H1 (cell line): ENCODE results near the gene PHF23. TPM values are rescaled to one million over a fixed set of nuclear protein-coding genes. Genes with fewer than 3 reads are reported as not detected.
A peak's percentile ranks its signal among the peaks of the same experiment; 100 is the strongest.

Experiments
- CTCF ChIA-PET: fragments of 300-600 bp; sonication (Branson Sonifier 250); formaldehyde crosslinking; loops from one replicate; lab custom pipeline; 2021; ENCODE audit not compliant: partially characterized antibody; lab: Charles Lee
- POLR2A ChIA-PET: fragments of 300-600 bp; sonication (Branson Sonifier 250); formaldehyde crosslinking; loops from one replicate; lab custom pipeline; 2021; ENCODE audit warnings: inconsistent platforms; ENCODE audit not compliant: partially characterized antibody; lab: Charles Lee
- DNase-seq, 2 experiments: peaks; one replicate each; pipeline versions ENCODE4 v3.0.0 to v3.0.0-alpha.2; 2010 to 2022; ENCODE audit warnings: low spot score in 2 of 2, low read depth in 1 of 2, mixed read lengths in 1 of 2
- FAIRE-seq: peaks from 2 replicates; lab custom pipeline; 2011; peaks lifted over from hg19 to GRCh38; lab: Jason Lieb, UNC
- H2AFZ ChIP-seq: 2 replicates; pipeline ENCODE4 v1.8.1; 2012; ENCODE audit warnings: low read length, inconsistent platforms
- H2AK5ac ChIP-seq: 2 replicates; pipeline ENCODE4 v1.6.1; 2013; ENCODE audit warnings: low read depth, low read length
- H2BK120ac ChIP-seq: replicated peaks from 2 replicates; pipeline ENCODE3; 2013; ENCODE audit warnings: low read depth, low read length, inconsistent platforms
- H2BK12ac ChIP-seq: 2 replicates; pipeline ENCODE4 v1.6.1; 2013; ENCODE audit warnings: low read depth, low read length
- H2BK15ac ChIP-seq: 2 replicates; pipeline ENCODE4 v1.6.1; 2013; ENCODE audit warnings: low read length
- H2BK20ac ChIP-seq: 2 replicates; pipeline ENCODE4 v1.6.1; 2013; ENCODE audit warnings: low read length
- H2BK5ac ChIP-seq: 2 replicates; pipeline ENCODE4 v1.6.1; 2013; ENCODE audit warnings: low read depth, low read length
- H3K14ac ChIP-seq: 2 replicates; pipeline ENCODE4 v1.6.1; 2013; ENCODE audit warnings: inconsistent platforms; ENCODE audit not compliant: insufficient read length
- H3K18ac ChIP-seq: 2 replicates; pipeline ENCODE4 v1.6.1; 2013; ENCODE audit warnings: low read length; ENCODE audit errors: extremely low read depth
- H3K23ac ChIP-seq: 2 replicates; pipeline ENCODE4 v1.6.1; 2013; ENCODE audit warnings: inconsistent platforms; ENCODE audit not compliant: insufficient read length
- H3K23me2 ChIP-seq: 2 replicates; pipeline ENCODE4 v1.6.1; 2013; ENCODE audit warnings: low read depth, low read length
- H3K27ac ChIP-seq: 2 replicates; pipeline ENCODE4 v1.6.1; 2011; ENCODE audit warnings: low read depth, low read length, inconsistent platforms
- H3K27me3 ChIP-seq, 4 experiments: replicated peaks in 1 of 4; 1 replicate in 1 of 4; 2 replicates in 3 of 4; pipeline versions ENCODE4 v1.6.1 to v1.8.1; 2011 to 2013; ENCODE audit warnings: low read length in 3 of 4, mild to moderate bottlenecking in 3 of 4, inconsistent platforms in 2 of 4, mixed read lengths in 2 of 4, moderate library complexity in 1 of 4; ENCODE audit not compliant: control insufficient read depth in 3 of 4, insufficient read depth in 3 of 4; ENCODE audit errors: extremely low read depth in 1 of 4
- H3K36me3 ChIP-seq, 4 experiments: 2 replicates each; pipeline versions ENCODE4 v1.6.1 to v1.8.1; 2011 to 2013; ENCODE audit warnings: mild to moderate bottlenecking in 4 of 4, low read length in 3 of 4, moderate library complexity in 2 of 4, control low read depth in 1 of 4, inconsistent platforms in 1 of 4; ENCODE audit not compliant: insufficient read depth in 4 of 4, control insufficient read depth in 2 of 4
- H3K4ac ChIP-seq: replicated peaks from 2 replicates; pipeline ENCODE3; 2013; ENCODE audit warnings: low read length, low read depth, mixed read lengths, inconsistent platforms; ENCODE audit not compliant: insufficient read length
- H3K4me1 ChIP-seq, 4 experiments: replicated peaks in 1 of 4; 1 replicate in 1 of 4; 2 replicates in 3 of 4; pipeline versions ENCODE4 v1.6.1 to v1.8.1; 2011 to 2013; ENCODE audit warnings: low read length in 3 of 4, inconsistent platforms in 2 of 4, mixed read lengths in 1 of 4; ENCODE audit not compliant: insufficient read depth in 4 of 4, control insufficient read depth in 3 of 4
- H3K4me2 ChIP-seq, 2 experiments: 2 replicates each; pipeline versions ENCODE4 v1.6.1 to v1.8.1; 2011 to 2013; ENCODE audit warnings: low read depth in 2 of 2, low read length in 2 of 2, control low read depth in 1 of 2, inconsistent platforms in 1 of 2, mild to moderate bottlenecking in 1 of 2; ENCODE audit not compliant: insufficient read depth in 1 of 2
- H3K4me3 ChIP-seq, 4 experiments: fragments of 200-600, 300-600 bp in 1 of 4; sonication (generic), shearing (Covaris generic), sonication (Bioruptor Twin) in 1 of 4; 2 replicates each; pipeline versions ENCODE4 v1.5.1 to v1.8.1; 2011 to 2016; ENCODE audit warnings: low read length in 4 of 4, low read depth in 3 of 4, control low read depth in 2 of 4, inconsistent platforms in 2 of 4, mild to moderate bottlenecking in 2 of 4, mixed read lengths in 1 of 4, moderate library complexity in 1 of 4; ENCODE audit not compliant: insufficient read depth in 2 of 4; ENCODE audit errors: extremely low read depth in 1 of 4
- H3K56ac ChIP-seq: replicated peaks from 2 replicates; pipeline ENCODE3; 2013; ENCODE audit warnings: low read depth, mild to moderate bottlenecking, mixed read lengths, low read length, inconsistent platforms; ENCODE audit not compliant: insufficient read length
- H3K79me1 ChIP-seq: 2 replicates; pipeline ENCODE4 v1.6.1; 2013; ENCODE audit warnings: low read depth, low read length, control low read depth
- H3K79me2 ChIP-seq, 2 experiments: 2 replicates each; pipeline versions ENCODE4 v1.6.1 to v1.8.1; 2012 to 2013; ENCODE audit warnings: low read length in 2 of 2, mild to moderate bottlenecking in 2 of 2, inconsistent platforms in 1 of 2; ENCODE audit not compliant: insufficient read depth in 2 of 2, control insufficient read depth in 1 of 2
- H3K9ac ChIP-seq, 4 experiments: replicated peaks in 1 of 4; 1 replicate in 1 of 4; 2 replicates in 3 of 4; pipeline versions ENCODE4 v1.6.1 to v1.8.1; 2011 to 2013; ENCODE audit warnings: low read depth in 3 of 4, low read length in 3 of 4, control low read depth in 2 of 4, mild to moderate bottlenecking in 2 of 4, moderate library complexity in 2 of 4, inconsistent platforms in 1 of 4; ENCODE audit errors: extremely low read depth in 1 of 4
- H3K9me3 ChIP-seq, 2 experiments: 2 replicates each; pipeline versions ENCODE4 v1.6.1 to v1.8.1; 2012 to 2013; ENCODE audit warnings: mild to moderate bottlenecking in 2 of 2, moderate library complexity in 2 of 2, control low read depth in 1 of 2, inconsistent platforms in 1 of 2, low read depth in 1 of 2, low read length in 1 of 2, mixed read lengths in 1 of 2; ENCODE audit not compliant: insufficient read depth in 2 of 2
- H4K20me1 ChIP-seq, 2 experiments: replicated peaks in 1 of 2; 2 replicates each; pipeline versions ENCODE3 to v1.8.1; 2011 to 2013; ENCODE audit warnings: inconsistent platforms in 2 of 2, low read length in 2 of 2, mild to moderate bottlenecking in 1 of 2; ENCODE audit not compliant: insufficient read depth in 2 of 2, control insufficient read depth in 1 of 2
- H4K5ac ChIP-seq: 2 replicates; pipeline ENCODE4 v1.6.1; 2013; ENCODE audit warnings: low read length, low read depth, mixed read lengths, inconsistent platforms; ENCODE audit not compliant: insufficient read length
- H4K8ac ChIP-seq: 2 replicates; pipeline ENCODE4 v1.8.0; 2013; ENCODE audit warnings: mild to moderate bottlenecking, moderate library complexity, low read length, inconsistent platforms; ENCODE audit not compliant: insufficient read depth; ENCODE audit errors: extremely low read depth
- H4K91ac ChIP-seq: replicated peaks from 2 replicates; pipeline ENCODE3; 2013; ENCODE audit warnings: low read length, mixed read lengths, inconsistent platforms; ENCODE audit not compliant: insufficient read length
- EGR1 ChIP-seq: IDR thresholded peaks from 2 replicates; pipeline ENCODE4 v1.6.1; 2011; ENCODE audit warnings: low read depth, low read length, borderline replicate concordance
- HDAC2 ChIP-seq, 2 experiments: fragments of 300-600 bp in 1 of 2; sonication (generic) in 1 of 2; IDR thresholded peaks; 2 replicates each; pipeline ENCODE4 v1.6.1; 2011 to 2012; ENCODE audit warnings: low read depth in 2 of 2, low read length in 2 of 2, mild to moderate bottlenecking in 2 of 2, moderate library complexity in 2 of 2, borderline replicate concordance in 1 of 2, inconsistent platforms in 1 of 2
- JUND ChIP-seq: IDR thresholded peaks from 2 replicates; pipeline ENCODE4 v1.6.1; 2011; ENCODE audit warnings: mild to moderate bottlenecking, improper control_type of control experiment, low read length
- PHF8 ChIP-seq: fragments of 200-600 bp; sonication (generic); conservative IDR thresholded peaks from 2 replicates; pipeline ENCODE4 v1.7.1; 2012; ENCODE audit warnings: low read depth, mild to moderate bottlenecking, inconsistent platforms, low read length, moderate library complexity
- SIX5 ChIP-seq: IDR thresholded peaks from 2 replicates; pipeline ENCODE4 v1.6.1; 2011; ENCODE audit warnings: mild to moderate bottlenecking, low read depth, low read length
- SUZ12 ChIP-seq: fragments of 200-600 bp; sonication (generic); IDR thresholded peaks from 2 replicates; pipeline ENCODE4 v1.6.1; 2012; ENCODE audit warnings: mild to moderate bottlenecking, inconsistent platforms, low read length, moderate library complexity, mixed read lengths
- TAF1 ChIP-seq: IDR thresholded peaks from 2 replicates; pipeline ENCODE4 v1.6.1; 2011; ENCODE audit warnings: mild to moderate bottlenecking, low read depth, low read length
- TBP ChIP-seq: IDR thresholded peaks from 2 replicates; pipeline ENCODE4 v1.6.1; 2011; ENCODE audit warnings: low read depth, low read length, improper control_type of control experiment
- WGBS, 2 experiments: shearing (Covaris generic) in 1 of 2; methylation state at CpG; one replicate each; pipeline versions ENCODE4 v1.1.6 to v1.1.7; 2013 to 2015; ENCODE audit warnings: low lambda C conversion rate in 2 of 2, mixed read lengths in 2 of 2, inconsistent platforms in 1 of 2, low coverage in 1 of 2, missing lambda C conversion rate in 1 of 2; ENCODE audit not compliant: insufficient replicate concordance in 2 of 2, insufficient coverage in 1 of 2, insufficient read length in 1 of 2; ENCODE audit errors: extremely low coverage in 1 of 2, missing lambda C conversion rate in 1 of 2; 5-methylcytosine and 5-hydroxymethylcytosine counted together
- polyA plus RNA-seq, 7 experiments: library from polyadenylated mRNA; depleted of rRNA in 3 of 7; stranded (reverse) in 5 of 7; unstranded in 2 of 7; fragments of >200 nt in 5 of 7; fragments of 200-250 nt in 2 of 7; gene quantifications; 1 replicate in 5 of 7; 2 replicates in 1 of 7; 4 replicates in 1 of 7; pipeline versions ENCODE4 v1.2.1 to v1.2.3, GENCODE V29; 2011 to 2013; ENCODE audit warnings: missing spikeins in 2 of 7, mixed read lengths in 2 of 7
- total RNA-seq: library from RNA; stranded (reverse); fragmentation: NEBNext Ultra II Directional; extraction: Animal tissue kit (Norgen Biotek cat#: 25700); gene quantifications from 2 replicates; pipeline ENCODE4 v1.2.1, GENCODE V29; 2021
- TF ChIP-seq, protein P1 (sequence below): IDR thresholded peaks from 2 replicates; pipeline ENCODE4 v1.6.1; 2011; ENCODE audit warnings: low read length, improper control_type of control experiment

Gene PHF23
- total and polyA plus RNA-seq, 2 of the 8 experiments (the other 6 are each of a cell fraction or from before 2014, with no cell fraction given): 47.5 to 62.8 TPM

DNA sequence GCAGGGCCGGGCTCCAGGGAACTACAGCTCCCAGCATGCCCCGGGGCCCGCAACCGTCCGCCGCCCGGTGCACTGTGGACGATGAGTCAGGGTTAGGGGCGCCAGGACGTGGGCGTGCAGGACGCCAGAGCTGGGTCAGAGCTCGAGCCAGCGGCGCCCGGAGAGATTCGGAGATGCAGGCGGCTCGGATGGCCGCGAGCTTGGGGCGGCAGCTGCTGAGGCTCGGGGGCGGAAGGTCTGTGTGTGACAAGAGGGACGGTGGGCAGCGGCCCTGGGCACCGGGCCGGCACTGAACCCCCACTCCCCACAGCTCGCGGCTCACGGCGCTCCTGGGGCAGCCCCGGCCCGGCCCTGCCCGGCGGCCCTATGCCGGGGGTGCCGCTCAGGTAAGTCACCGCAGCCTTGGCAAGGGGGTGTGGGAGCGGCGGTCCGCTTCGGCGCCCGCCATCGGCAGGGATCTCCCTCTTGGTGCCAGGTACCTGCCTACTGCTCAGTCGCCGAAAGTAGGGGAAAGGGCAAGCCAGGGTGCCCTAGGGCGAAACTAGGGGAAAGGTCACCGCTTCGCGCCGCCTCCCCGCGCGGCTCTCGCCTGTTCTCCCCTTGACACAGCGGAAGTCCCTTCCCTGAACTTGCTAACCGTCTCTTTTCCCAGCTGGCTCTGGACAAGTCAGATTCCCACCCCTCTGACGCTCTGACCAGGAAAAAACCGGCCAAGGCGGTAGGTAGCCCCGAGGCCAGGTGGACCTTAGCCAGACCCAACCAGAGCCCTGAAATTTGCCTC lies 19.3 kb downstream of the PHF23 start, which contains the start of the genes ACADVL and DLG4:
TSS of gene ACADVL (plus strand) at position 127 of the 781 bp plus-strand sequence. CDS start at position 174, 47 bp downstream.
TSS of gene DLG4 (minus strand) at position 25 of the 781 bp plus-strand sequence.
- H3K27me3 ChIP-seq: no peaks in the 10 kb centered on the region
- H4K5ac ChIP-seq: peak within 1 kb of the TSS; percentile 50
- peaks cover 15 to 33% (median 25%) of the 10 kb centered on the region in 4 experiments; a peak in 7 of 8 replicates for H3K36me3 ChIP-seq
- no peak within 1 kb of the TSS for H3K14ac ChIP-seq
- peak within 1 kb of the TSS; percentile 76 to 93 (median 86) for H3K4me3 ChIP-seq
- no peak for FAIRE-seq
- H2BK15ac ChIP-seq: 0 out of 2 replicates have a peak within 1 kb of the TSS, but pooled peaks have one; percentile 61
- peak within 1 kb of the TSS; percentile 39 for H3K4ac ChIP-seq
- H2BK5ac ChIP-seq: peak within 1 kb of the TSS; percentile 80
- no peak within 1 kb of the TSS for H2BK120ac ChIP-seq
- H3K79me2 ChIP-seq: peaks cover 0 to 10% of the 10 kb centered on the region in 2 experiments; a peak in 1 of 4 replicates
- no peaks in the 10 kb centered on the region; the same call in 1 of the 2 replicates for H3K79me1 ChIP-seq
- H3K9me3 ChIP-seq: no peaks in the 10 kb centered on the region
- H4K8ac ChIP-seq: no peak within 1 kb of the TSS; the same call in 1 of the 2 replicates
- H3K4me2 ChIP-seq: peak within 1 kb of the TSS; percentile 73 to 80
- DNase-seq: peak in 1 of 2 experiments; percentile 90
- H3K4me1 ChIP-seq: peaks cover 6 to 36% (median 20%) of the 10 kb centered on the region in 4 experiments
- 0 out of 2 replicates have a peak within 1 kb of the TSS, but pooled peaks have one; percentile 2 for H2AK5ac ChIP-seq
- H2BK20ac ChIP-seq: 0 out of 2 replicates have a peak within 1 kb of the TSS, but pooled peaks have one; percentile 27
- peak within 1 kb of the TSS; percentile 49 for H3K27ac ChIP-seq
- no peak within 1 kb of the TSS for H3K23ac ChIP-seq
- no peak within 1 kb of the TSS for H2AFZ ChIP-seq
- POLR2A ChIA-PET: interaction anchor here (0.7 to 10.7 kb wide), 24 partner anchors 12 to 192 kb away, joined by 3 to 386 read pairs (median 4); partner anchors contain the start of genes CLDN7, CTDNEP1, DVL2 and ELP5
- H2BK12ac ChIP-seq: peak within 1 kb of the TSS; percentile 71; the same call in 1 of the 2 replicates
- H3K23me2 ChIP-seq: peaks cover 20% of the 10 kb centered on the region; the same call in 1 of the 2 replicates
- H4K20me1 ChIP-seq: peaks cover 10 to 25% of the 10 kb centered on the region in 2 experiments
- H3K9ac ChIP-seq: peak within 1 kb of the TSS; percentile 26 to 81 (median 70)
- CTCF ChIA-PET: interaction anchor here (0.9 to 4.3 kb wide), 12 partner anchors 11 to 377 kb away, joined by 3 to 46 read pairs (median 4); partner anchors contain the start of genes DVL2, GABARAP and PHF23
- WGBS, 2 experiments: 1% methylated on average over 46 of the region's 63 CpGs; no CpG with 5 or more reads in 1 of the 2 experiments
- peak within 1 kb of the TSS; percentile 1 for H3K56ac ChIP-seq
- H3K18ac ChIP-seq: peak within 1 kb of the TSS; percentile 80
- H4K91ac ChIP-seq: peak within 1 kb of the TSS; percentile 51
- TF ChIP-seq SUZ12 (no peak), SIX5 (peak; percentile 79), TAF1 (peak; percentile 89), PHF8 (peak; percentile 72), EGR1 (peak; percentile 95), JUND (peak; percentile 80), TBP (peak; percentile 76), HDAC2 (IDR thresholded peaks at IDR 0.05; ENCODE audit: borderline replicate concordance in 1 of 2, low read depth in 2 of 2, low read length in 2 of 2) (0 out of 4 replicates have a peak, but pooled peaks of 1 of the 2 experiments have one; percentile 61)
- TF ChIP-seq, protein P1, sequence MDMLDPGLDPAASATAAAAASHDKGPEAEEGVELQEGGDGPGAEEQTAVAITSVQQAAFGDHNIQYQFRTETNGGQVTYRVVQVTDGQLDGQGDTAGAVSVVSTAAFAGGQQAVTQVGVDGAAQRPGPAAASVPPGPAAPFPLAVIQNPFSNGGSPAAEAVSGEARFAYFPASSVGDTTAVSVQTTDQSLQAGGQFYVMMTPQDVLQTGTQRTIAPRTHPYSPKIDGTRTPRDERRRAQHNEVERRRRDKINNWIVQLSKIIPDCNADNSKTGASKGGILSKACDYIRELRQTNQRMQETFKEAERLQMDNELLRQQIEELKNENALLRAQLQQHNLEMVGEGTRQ: 0 out of 2 replicates have a peak, but pooled peaks have one; percentile 3
